ENCODE results near the gene TFAP2D. TPM values are rescaled to one million over a fixed set of nuclear protein-coding genes. Genes with fewer than 3 reads are reported as not detected.

Gene TFAP2D
- total and polyA plus RNA-seq, 2 experiments from 2014 or later: not detected

- H3K27ac Mint-ChIP-seq: no peak overlapping the region
- no peaks in the 10 kb centered on the region for H4K20me1 ChIP-seq (replicated peaks; ENCODE audit: insufficient read depth)
- DNase-seq (ENCODE audit: low spot score): no peak
- peaks cover 4% of the 10 kb centered on the region for H3K4me1 Mint-ChIP-seq
- H3K27ac ChIP-seq (ENCODE audit: low read depth): no peak overlapping the region
- no peaks in the 10 kb centered on the region for H3K36me3 Mint-ChIP-seq (ENCODE audit: low read depth)
- H3K27me3 ChIP-seq (ENCODE audit: insufficient read depth): no peaks in the 10 kb centered on the region
- H3K4me2 ChIP-seq: no peak overlapping the region
- H3K79me2 ChIP-seq (replicated peaks; ENCODE audit: insufficient read depth): no peaks in the 10 kb centered on the region
- H3K9me3 Mint-ChIP-seq: no peaks in the 10 kb centered on the region
- no peak overlapping the region for H2AFZ ChIP-seq
- no peak overlapping the region for H3K4me3 ChIP-seq
- no peaks in the 10 kb centered on the region for H3K36me3 ChIP-seq (ENCODE audit: insufficient read depth)
- no peaks in the 10 kb centered on the region for H3K9me2 ChIP-seq (ENCODE audit: insufficient read depth)
- no peak for TF ChIP-seq STAT1 (IDR thresholded peaks at IDR 0.05; ENCODE audit: unreplicated experiment)
- TF ChIP-seq REST (IDR thresholded peaks at IDR 0.05; ENCODE audit: unreplicated experiment): no peak
- no peak for TF ChIP-seq ZNF331 (CRISPR knock-in tag; IDR thresholded peaks at IDR 0.05; ENCODE audit: low read depth)
- no peak for TF ChIP-seq JUNB (IDR thresholded peaks at IDR 0.05; ENCODE audit: unreplicated experiment)
- no peak for TF ChIP-seq ZNF114 (CRISPR knock-in tag; IDR thresholded peaks at IDR 0.05)
- TF ChIP-seq CREB1 (CRISPR knock-in tag; IDR thresholded peaks at IDR 0.05; ENCODE audit: low read depth): no peak
- TF ChIP-seq NANOG (IDR thresholded peaks at IDR 0.05; ENCODE audit: borderline replicate concordance): no peak
- TF ChIP-seq POLR2AphosphoS5 (IDR thresholded peaks at IDR 0.05; ENCODE audit: low read depth): no peak
- no peak for TF ChIP-seq ETS1 (IDR thresholded peaks at IDR 0.05)
- TF ChIP-seq EZH2 (IDR thresholded peaks at IDR 0.05; ENCODE audit: low read depth, unreplicated experiment): no peak
- TF ChIP-seq CTCF (conservative IDR thresholded peaks at IDR 0.05; ENCODE audit: low read depth in 2 of 2): no peak
- TF ChIP-seq EZH2phosphoT487 (IDR thresholded peaks at IDR 0.05; ENCODE audit: unreplicated experiment): no peak
- H3K4me3 Mint-ChIP-seq: no peak overlapping the region
- H3K4me1 ChIP-seq (ENCODE audit: insufficient read depth): no peaks in the 10 kb centered on the region; the same call in none of the 2 replicates
- H3F3A ChIP-seq (replicated peaks; ENCODE audit: low read depth): no peaks in the 10 kb centered on the region
- no peak for ATAC-seq
- H3K27me3 Mint-ChIP-seq (ENCODE audit: insufficient read depth, low read depth, poor library complexity): peaks cover 3% of the 10 kb centered on the region
Measured at GRCh38 chr6:50681213-50681824, 32.0 kb upstream of the TFAP2D start.

All from GM23338 (cell line).